BE2C (cell line): Measurements from ENCODE around the gene SPDYC.

Source experiments
- DNase-seq: peaks from one replicate; pipeline ENCODE4 v3.0.0-alpha.2; 2020
- H3K27me3 ChIP-seq: fragments of 250-450 bp; sonication (Bioruptor Pico); 2 replicates; pipeline ENCODE4 v1.5.1; 2020; ENCODE audit warnings: mild to moderate bottlenecking
- H3K36me3 ChIP-seq: fragments of 250-450 bp; sonication (Bioruptor Pico); 2 replicates; pipeline ENCODE4 v1.5.1; 2020; ENCODE audit warnings: mild to moderate bottlenecking
- H3K4me1 ChIP-seq: fragments of 250-450 bp; sonication (Bioruptor Pico); 2 replicates; pipeline ENCODE4 v1.5.1; 2020
- H3K4me3 ChIP-seq: 2 replicates; pipeline ENCODE4 v1.5.1; 2011; ENCODE audit warnings: low read depth, low read length
- H3K9me3 ChIP-seq: fragments of 250-450 bp; sonication (Bioruptor Pico); 2 replicates; pipeline ENCODE4 v1.5.1; 2020
- TF ChIP-seq, protein P1 (sequence below): IDR thresholded peaks from 2 replicates; pipeline ENCODE4 v1.5.1; 2012; ENCODE audit warnings: mild to moderate bottlenecking, low read depth, low read length

The SPDYC gene

DNA sequence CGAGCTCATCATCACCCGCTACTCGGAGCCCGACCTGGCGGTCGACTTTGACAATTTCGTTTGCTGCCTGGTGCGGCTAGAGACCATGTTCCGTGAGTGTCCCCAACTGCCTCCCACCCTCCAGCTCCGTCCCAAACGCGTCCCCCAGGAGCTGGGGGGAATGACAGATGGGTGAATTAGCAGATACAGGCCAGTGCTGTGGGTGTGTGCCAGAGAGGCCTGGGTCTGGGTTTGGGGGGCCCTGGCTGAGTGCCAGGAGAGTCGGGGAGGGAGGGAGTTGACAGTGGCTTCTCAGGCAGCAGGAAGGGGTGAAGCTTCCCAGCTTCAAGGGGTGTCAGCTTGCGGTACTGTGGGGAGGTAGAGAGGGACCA, 40.3 kb downstream of the SPDYC start:
- no peak overlapping the region for H3K4me3 ChIP-seq
- no peaks in the 10 kb centered on the region for H3K36me3 ChIP-seq
- no peaks in the 10 kb centered on the region for H3K27me3 ChIP-seq
- DNase-seq: no peak
- TF ChIP-seq, protein P1, sequence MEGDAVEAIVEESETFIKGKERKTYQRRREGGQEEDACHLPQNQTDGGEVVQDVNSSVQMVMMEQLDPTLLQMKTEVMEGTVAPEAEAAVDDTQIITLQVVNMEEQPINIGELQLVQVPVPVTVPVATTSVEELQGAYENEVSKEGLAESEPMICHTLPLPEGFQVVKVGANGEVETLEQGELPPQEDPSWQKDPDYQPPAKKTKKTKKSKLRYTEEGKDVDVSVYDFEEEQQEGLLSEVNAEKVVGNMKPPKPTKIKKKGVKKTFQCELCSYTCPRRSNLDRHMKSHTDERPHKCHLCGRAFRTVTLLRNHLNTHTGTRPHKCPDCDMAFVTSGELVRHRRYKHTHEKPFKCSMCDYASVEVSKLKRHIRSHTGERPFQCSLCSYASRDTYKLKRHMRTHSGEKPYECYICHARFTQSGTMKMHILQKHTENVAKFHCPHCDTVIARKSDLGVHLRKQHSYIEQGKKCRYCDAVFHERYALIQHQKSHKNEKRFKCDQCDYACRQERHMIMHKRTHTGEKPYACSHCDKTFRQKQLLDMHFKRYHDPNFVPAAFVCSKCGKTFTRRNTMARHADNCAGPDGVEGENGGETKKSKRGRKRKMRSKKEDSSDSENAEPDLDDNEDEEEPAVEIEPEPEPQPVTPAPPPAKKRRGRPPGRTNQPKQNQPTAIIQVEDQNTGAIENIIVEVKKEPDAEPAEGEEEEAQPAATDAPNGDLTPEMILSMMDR: no peak
- no peaks in the 10 kb centered on the region for H3K9me3 ChIP-seq
- no peaks in the 10 kb centered on the region for H3K4me1 ChIP-seq

DNA sequence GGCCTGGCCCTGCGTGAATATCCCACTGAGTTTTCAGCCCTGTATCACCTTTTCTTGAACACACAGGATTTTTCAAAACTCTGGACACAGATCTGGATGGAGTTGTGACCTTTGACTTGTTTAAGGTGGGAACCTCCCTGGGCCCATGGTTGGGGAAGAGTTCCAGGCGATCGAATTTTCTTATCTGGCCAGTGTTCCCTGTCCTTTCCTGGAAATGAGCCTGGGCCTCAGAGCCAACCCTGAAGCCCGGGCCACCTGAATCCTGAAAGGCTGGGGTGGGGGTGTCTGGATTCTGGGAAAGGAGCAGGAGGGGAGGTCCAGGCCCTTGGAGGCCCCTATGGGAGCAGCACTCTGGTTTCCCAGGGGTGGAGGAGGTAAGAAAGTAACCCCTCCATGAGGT, 40.7 kb downstream of the SPDYC start:
- DNase-seq: no peak
- TF ChIP-seq, protein P1: no peak
- no peaks in the 10 kb centered on the region for H3K9me3 ChIP-seq

DNA sequence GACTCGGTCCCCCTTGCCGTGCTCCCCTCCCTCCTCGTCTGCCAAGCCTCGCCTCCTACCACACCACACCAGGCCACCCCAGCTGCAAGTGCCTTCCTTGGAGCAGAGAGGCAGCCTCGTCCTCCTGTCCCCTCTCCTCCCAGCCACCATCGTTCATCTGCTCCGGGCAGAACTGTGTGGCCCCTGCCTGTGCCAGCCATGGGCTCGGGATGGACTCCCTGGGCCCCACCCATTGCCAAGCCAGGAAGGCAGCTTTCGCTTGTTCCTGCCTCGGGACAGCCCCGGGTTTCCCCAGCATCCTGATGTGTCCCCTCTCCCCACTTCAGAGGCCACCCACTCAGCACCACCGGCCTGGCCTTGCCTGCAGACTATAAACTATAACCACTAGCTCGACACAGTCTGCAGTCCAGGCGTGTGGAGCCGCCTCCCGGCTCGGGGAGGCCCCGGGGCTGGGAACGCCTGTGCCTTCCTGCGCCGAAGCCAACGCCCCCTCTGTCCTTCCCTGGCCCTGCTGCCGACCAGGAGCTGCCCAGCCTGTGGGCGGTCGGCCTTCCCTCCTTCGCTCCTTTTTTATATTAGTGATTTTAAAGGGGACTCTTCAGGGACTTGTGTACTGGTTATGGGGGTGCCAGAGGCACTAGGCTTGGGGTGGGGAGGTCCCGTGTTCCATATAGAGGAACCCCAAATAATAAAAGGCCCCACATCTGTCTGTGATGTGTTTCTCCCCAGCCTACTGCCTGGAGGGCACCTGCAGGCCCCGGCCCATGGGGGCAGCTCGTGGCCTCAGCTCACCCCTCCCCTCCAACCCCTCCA, 41.5 kb downstream of the SPDYC start:
- H3K36me3 ChIP-seq: no peaks in the 10 kb centered on the region
- H3K4me3 ChIP-seq: no peak overlapping the region
- H3K27me3 ChIP-seq: no peaks in the 10 kb centered on the region
- no peaks in the 10 kb centered on the region for H3K4me1 ChIP-seq
- TF ChIP-seq, protein P1: no peak
- DNase-seq: no peak
- no peaks in the 10 kb centered on the region for H3K9me3 ChIP-seq

More for the DNA sequence above, 40.7 kb downstream of the SPDYC start:
- Histone ChIP-seq H3K4me3 (no peak overlapping the region), H3K36me3 (no peaks in the 10 kb centered on the region), H3K27me3 (no peaks in the 10 kb centered on the region), H3K4me1 (no peaks in the 10 kb centered on the region)

DNA sequence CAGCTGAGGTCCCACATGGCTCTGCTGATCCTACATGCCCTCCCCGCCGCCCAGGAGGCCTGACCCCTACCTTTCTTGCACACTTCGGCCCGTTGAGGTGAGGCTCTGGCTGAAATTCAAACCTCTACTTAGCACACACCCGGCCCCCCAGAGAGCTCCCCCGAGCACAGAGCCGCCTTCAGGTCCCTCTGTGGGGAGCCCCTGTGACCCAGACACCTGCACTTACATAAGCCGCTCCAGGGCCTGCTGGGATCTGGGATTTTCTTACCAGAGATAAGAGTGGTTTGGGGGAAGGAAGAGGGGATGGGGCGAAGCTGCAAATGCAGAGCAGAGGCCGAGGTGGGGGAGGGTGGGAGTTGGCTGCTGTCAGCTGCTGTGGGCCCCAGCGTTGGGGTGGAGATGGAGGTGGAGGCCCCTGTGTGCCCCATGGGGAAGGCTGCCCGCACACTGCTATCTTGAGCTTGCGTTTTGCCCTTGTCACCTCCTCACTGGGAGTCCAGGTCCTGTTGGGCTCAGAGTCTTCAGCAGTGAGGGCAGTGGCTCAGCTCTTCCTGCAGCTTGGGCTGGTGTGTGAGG, 42.3 kb downstream of the SPDYC start:
- Histone ChIP-seq H3K9me3 (no peaks in the 10 kb centered on the region), H3K4me3 (no peak overlapping the region), H3K27me3 (no peaks in the 10 kb centered on the region), H3K4me1 (no peaks in the 10 kb centered on the region), H3K36me3 (no peaks in the 10 kb centered on the region)
- no peak for DNase-seq
- TF ChIP-seq, protein P1: no peak

DNA sequence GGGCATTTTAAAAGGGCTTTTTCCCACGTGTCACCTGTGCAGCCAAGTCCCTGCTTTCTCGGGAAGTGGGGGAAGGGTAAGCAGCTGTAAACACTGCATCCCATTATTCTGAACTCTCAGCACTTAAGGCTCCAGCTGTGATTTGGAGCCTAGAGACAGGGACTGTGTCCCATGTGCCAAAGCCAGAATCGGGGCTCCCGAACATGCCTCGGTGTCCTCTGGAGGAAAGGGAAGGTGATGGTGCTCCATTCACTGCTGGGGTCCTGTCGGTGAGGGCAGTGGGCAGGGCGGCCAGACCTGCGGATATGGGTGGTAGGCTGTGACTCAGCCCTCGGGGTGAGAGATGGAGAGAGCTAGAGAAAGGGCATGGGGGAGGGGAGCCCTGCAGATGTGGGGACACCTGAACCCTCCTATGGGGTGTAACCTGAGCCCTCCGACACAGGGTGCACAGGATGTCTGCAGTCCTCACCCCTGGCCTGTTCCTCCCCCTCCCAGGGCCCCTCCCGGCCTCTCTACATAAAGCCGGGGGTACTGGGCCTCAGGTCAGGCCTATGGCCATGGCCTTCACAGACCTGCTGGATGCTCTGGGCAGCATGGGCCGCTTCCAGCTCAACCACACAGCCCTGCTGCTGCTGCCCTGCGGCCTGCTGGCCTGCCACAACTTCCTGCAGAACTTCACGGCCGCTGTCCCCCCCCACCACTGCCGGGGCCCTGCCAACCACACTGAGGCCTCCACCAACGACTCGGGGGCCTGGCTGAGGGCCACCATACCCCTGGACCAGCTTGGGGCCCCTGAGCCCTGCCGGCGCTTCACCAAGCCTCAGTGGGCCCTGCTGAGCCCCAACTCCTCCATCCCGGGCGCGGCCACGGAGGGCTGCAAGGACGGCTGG, 43.5 kb downstream of the SPDYC start:
- DNase-seq: no peak
- Histone ChIP-seq H3K36me3 (no peaks in the 10 kb centered on the region), H3K4me3 (no peak overlapping the region), H3K9me3 (no peaks in the 10 kb centered on the region), H3K27me3 (no peaks in the 10 kb centered on the region), H3K4me1 (no peaks in the 10 kb centered on the region)
- TF ChIP-seq, protein P1: no peak
